ENCODE measurements around the gene CFTR.
"Not testable (repeated sequence)": the region's sequence is repeated elsewhere in the genome, so short reads cannot be mapped to it uniquely, and the experiment has no call there.

Gene CFTR

GRCh38 chr7:117479225-117480054 is at the start of gene CFTR:
CFTR (plus strand) TSS chr7:117480025; CDS start chr7:117480095, 70 bp downstream.
- no peak for DNase-seq

GRCh38 chr7:117435475-117436043 is 44.3 kb upstream of the CFTR start:
- DNase-seq = no peak

- no peak for DNase-seq
Observed at GRCh38 chr7:117444646-117445045, 35.2 kb upstream of the CFTR start.

DNA sequence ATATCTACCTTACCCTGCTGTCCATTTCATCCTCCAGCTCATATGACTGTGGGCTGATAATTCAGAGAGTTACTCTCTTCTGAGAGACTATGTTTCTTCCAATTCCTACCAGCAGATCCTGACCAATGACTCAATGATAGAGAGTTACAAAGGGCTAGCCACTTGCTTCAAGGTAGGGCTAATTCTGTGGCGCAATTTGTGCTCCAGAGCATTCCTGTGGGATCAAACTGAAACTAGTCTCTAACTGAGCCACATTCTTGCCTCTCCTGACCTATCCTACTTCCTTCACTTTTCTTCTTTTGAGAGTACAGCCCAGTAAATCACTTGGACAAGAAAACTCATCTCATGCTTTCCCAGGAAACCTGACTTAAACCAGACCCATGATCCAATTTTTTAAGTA is 34.6 kb upstream of the CFTR start:
- no peak for DNase-seq

DNA sequence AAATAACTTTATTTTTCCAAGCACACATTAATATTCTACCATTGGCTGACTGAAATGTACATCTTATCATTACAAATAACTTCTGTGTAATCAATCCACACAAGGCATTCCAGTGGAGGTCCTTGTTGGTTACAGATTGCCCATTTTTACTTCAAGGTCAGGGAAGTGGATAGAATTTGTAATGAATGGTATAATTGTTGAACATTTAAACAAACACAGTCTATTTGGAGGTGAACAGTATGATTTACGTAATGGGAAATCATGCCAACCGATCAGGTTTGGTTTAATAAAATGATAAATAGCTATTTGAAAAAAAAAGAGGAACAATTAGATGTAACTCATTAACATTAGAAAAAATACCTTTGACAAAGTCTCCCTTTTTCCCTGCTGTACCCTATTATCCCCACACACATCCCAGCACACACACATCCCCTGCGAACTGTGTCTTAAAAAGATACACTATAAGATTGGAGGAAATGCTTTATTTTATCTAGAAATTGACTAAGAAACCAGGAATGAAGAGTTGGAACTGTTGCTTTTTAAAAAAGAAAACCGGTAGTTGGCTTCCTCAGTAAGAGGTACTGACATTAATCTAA is 33.5 kb upstream of the CFTR start:
- DNase-seq = no peak

GRCh38 chr7:117448655-117449054 is 31.2 kb upstream of the CFTR start:
- DNase-seq = no peak

- peak; percentile 56 for DNase-seq
Observed at GRCh38 chr7:117458977-117459583, 20.7 kb upstream of the CFTR start.

GRCh38 chr7:117459735-117460134 is 20.1 kb upstream of the CFTR start:
- DNase-seq = no peak

- not testable (repeated sequence) for DNase-seq
Observed at GRCh38 chr7:117460815-117461214, 19.0 kb upstream of the CFTR start.

GRCh38 chr7:117468174-117468573 is 11.7 kb upstream of the CFTR start:
- DNase-seq = no peak

- DNase-seq = peak; percentile 35
Observed at GRCh38 chr7:117470777-117471176, 9.0 kb upstream of the CFTR start.

DNA sequence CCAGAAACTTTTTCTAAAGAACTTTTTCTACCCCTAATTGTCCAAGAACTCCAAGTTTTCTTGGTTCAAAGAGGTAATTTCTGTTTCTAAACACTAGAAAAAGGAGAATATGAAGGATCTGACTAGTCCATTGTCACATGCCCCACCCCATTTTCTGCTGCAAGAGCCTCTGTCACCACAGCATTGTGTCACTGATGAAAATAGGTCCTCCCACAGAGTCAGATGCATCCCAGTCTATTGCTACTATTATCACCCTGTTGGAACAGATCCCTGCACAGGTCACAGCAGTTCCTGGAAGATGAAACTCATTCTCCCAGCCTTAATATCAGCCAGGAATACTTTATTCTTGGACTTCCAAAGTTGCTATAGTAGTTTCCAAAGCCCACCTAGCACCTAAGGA is 7.5 kb upstream of the CFTR start:
- no peak for DNase-seq

DNA sequence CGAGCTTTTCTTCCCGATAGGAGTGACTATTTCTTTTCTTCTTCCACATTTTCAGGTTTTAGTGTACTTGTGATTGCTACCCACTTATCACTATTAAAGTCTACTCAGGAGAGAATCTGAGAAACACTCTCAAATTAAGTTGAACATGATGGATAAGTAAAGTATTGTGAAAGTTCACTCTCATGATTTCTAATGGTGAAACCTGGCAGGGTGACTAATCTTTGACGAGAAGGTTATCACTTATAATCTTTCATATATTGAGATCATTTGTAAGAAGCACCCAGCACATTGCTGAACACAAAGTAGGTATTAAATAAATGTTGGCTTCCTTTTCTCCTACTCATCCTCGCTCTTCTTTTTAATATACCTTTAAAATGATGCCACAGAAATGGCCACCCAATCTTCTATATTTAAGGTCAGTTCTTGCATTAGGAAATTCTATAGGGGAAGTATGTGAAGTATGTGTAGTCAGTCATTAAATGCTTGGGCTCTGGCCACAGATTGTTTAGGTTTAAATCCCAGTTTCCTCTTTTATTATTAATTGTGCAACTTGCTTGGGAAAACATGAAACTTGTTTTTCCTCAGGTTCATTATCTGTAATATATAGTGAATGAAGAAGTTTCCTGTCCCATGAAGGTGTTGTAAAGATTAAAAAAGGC is 3.1 kb upstream of the CFTR start:
- no peak for DNase-seq

- DNase-seq = no peak
Observed at GRCh38 chr7:117478836-117479224, 995 bp upstream of the CFTR start.

- no peak for DNase-seq
Observed at GRCh38 chr7:117480055-117480362, 184 bp downstream of the CFTR start.

GRCh38 chr7:117480978-117481377 is 1.2 kb downstream of the CFTR start:
- DNase-seq = no peak

GRCh38 chr7:117485118-117485620 is 5.3 kb downstream of the CFTR start:
- no peak for DNase-seq

DNA sequence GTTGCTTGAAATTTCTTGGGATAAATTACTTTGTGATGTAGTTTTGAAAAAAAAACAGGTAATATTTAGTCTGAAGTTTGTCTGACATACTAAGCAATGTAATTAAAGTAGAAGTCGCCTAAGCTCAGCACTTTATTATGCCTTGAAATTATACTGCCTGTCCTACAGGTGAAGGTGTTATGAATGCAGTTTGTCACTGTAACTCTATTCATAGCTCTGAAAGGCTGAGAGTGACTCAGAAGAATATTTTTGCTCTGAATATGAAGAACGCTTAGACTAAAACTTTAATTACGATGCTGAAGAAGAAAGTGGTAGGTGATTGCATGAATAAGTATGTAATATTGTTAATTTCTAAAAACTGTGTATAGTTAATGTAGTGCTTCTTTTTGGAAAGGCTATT is 9.2 kb downstream of the CFTR start:
- DNase-seq = no peak

DNA sequence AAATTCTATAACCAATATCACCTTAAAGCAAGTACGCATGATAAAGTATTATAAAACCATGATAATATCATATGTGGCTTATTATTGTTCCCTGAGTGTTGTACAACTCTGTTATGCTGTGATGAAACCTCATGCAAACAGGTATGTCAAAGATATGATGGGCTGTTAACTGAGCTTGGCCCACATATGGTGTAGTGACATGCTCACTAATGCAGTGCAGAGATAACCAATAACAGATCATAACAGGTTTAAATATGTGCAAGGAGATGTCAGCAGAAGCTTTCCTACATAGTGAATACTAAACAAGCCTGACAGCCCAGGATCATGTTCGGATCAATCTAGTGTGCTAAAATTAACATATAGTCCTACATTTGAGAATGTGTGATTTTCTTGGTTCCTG is 9.6 kb downstream of the CFTR start:
- DNase-seq = no peak

- DNase-seq = no peak
Observed at GRCh38 chr7:117489911-117490310, 10.1 kb downstream of the CFTR start.

GRCh38 chr7:117492649-117493048 is 12.8 kb downstream of the CFTR start:
- no peak for DNase-seq

- no peak for DNase-seq
Observed at GRCh38 chr7:117493460-117493859, 13.6 kb downstream of the CFTR start.

DNA sequence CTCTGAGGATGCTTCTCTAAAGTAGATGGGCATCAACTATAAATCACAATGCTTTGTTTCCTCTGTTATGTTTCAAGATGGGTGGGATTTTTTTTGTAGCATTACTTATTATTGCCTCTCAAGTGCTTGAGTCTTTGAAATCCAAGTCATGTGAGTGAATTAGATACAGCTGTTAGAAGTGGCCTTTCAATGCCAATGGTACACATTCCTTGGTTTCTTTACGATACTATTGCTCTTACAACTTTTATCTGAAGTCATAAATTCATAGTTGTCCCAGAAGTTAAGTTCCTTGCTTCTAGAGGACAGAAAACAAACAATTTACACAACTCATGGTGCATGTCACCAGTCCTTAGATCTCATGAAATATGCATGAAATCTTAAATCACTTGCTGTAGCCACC is 15.5 kb downstream of the CFTR start:
- no peak for DNase-seq

Measured in NCI-H69 (cell line).